Hepatocyte (in vitro differentiated cells): ENCODE results near the gene IGSF5. TPM values are rescaled to one million over a fixed set of nuclear protein-coding genes. Genes with fewer than 3 reads are reported as not detected.
"Not testable (repeated sequence)": the region's sequence is repeated elsewhere in the genome, so short reads cannot be mapped to it uniquely, and the experiment has no call there.

Experiments used
- DNase-seq: peaks from one replicate; pipeline ENCODE4 v3.0.0-alpha.2; 2016; ENCODE audit warnings: low spot score
- H2AFZ ChIP-seq: fragments of 200-600 bp; sonication (generic); 2 replicates; pipeline ENCODE4 v1.6.0; 2016; ENCODE audit warnings: antibody characterized with exemption, mild to moderate bottlenecking
- H3K27ac ChIP-seq: fragments of 200-600 bp; sonication (generic); 2 replicates; pipeline ENCODE4 v1.5.1; 2016; ENCODE audit warnings: mild to moderate bottlenecking
- H3K27me3 ChIP-seq: fragments of 200-600 bp; sonication (generic); 2 replicates; pipeline ENCODE4 v1.6.1; 2016
- H3K36me3 ChIP-seq: fragments of 200-600 bp; sonication (generic); replicated peaks from 2 replicates; pipeline ENCODE4 v1.5.1; 2016; ENCODE audit warnings: low read depth; ENCODE audit not compliant: insufficient read depth
- H3K4me1 ChIP-seq: fragments of 200-600 bp; sonication (generic); 2 replicates; pipeline ENCODE4 v1.5.1; 2016; ENCODE audit warnings: mild to moderate bottlenecking, moderate library complexity; ENCODE audit not compliant: insufficient read depth
- H3K4me2 ChIP-seq: fragments of 200-600 bp; sonication (generic); 2 replicates; pipeline ENCODE4 v1.6.0; 2016
- H3K4me3 ChIP-seq: fragments of 200-600 bp; sonication (generic); 2 replicates; pipeline ENCODE4 v1.5.1; 2016; ENCODE audit warnings: mild to moderate bottlenecking
- H3K79me2 ChIP-seq: fragments of 200-600 bp; sonication (generic); 2 replicates; pipeline ENCODE4 v1.6.0; 2017; ENCODE audit warnings: mild to moderate bottlenecking
- H3K9me2 ChIP-seq: fragments of 200-600 bp; sonication (generic); replicated peaks from 2 replicates; pipeline ENCODE4 v1.6.0; 2017; ENCODE audit warnings: mild to moderate bottlenecking; ENCODE audit not compliant: insufficient read depth
- H3K9me3 ChIP-seq: fragments of 200-600 bp; sonication (generic); 2 replicates; pipeline ENCODE4 v1.5.1; 2016; ENCODE audit warnings: low read depth, mild to moderate bottlenecking
- H4K20me1 ChIP-seq: fragments of 200-600 bp; sonication (generic); 2 replicates; pipeline ENCODE4 v1.6.0; 2016; ENCODE audit warnings: mild to moderate bottlenecking; ENCODE audit not compliant: insufficient read depth, poor library complexity, severe bottlenecking
- EZH2 ChIP-seq: fragments of 200-600 bp; sonication (generic); IDR thresholded peaks from 2 replicates; pipeline ENCODE4 v1.6.1; 2016; ENCODE audit warnings: antibody characterized with exemption, mild to moderate bottlenecking, borderline replicate concordance
- EZH2phosphoT487 ChIP-seq: fragments of 200-600 bp; sonication (generic); IDR thresholded peaks from one replicate; pipeline ENCODE4 v1.6.1; 2018; ENCODE audit warnings: antibody characterized with exemption, mild to moderate bottlenecking, low read depth, moderate library complexity; ENCODE audit not compliant: unreplicated experiment, severe bottlenecking
- WGBS: methylation state at CpG from one replicate; pipeline ENCODE4 v1.1.6; 2016; ENCODE audit warnings: low lambda C conversion rate; ENCODE audit errors: missing lambda C conversion rate; 5-methylcytosine and 5-hydroxymethylcytosine counted together
- polyA plus RNA-seq: library from polyadenylated mRNA; unstranded; fragments of >200 nt; fragmentation: Nextera tagmentation; extraction: Ambion mirVana; gene quantifications from 2 replicates; pipeline ENCODE4 v1.2.1, GENCODE V29; 2016
- total RNA-seq: library from RNA; depleted of rRNA; stranded (reverse); fragments of >200 nt; gene quantifications from 2 replicates; pipeline ENCODE4 v1.2.3, GENCODE V29; 2014
- TF ChIP-seq, protein P1 (sequence below): fragments of 200-600 bp; sonication (generic); IDR thresholded peaks from 2 replicates; pipeline ENCODE4 v1.5.1; 2016; ENCODE audit warnings: antibody characterized with exemption, mild to moderate bottlenecking; ENCODE audit not compliant: poor library complexity

Gene IGSF5
- 0.10 and 0.56 TPM in 2 replicates for total RNA-seq
- 0.86 TPM in 1 of 2 replicates, not detected in the other for polyA plus RNA-seq

DNA sequence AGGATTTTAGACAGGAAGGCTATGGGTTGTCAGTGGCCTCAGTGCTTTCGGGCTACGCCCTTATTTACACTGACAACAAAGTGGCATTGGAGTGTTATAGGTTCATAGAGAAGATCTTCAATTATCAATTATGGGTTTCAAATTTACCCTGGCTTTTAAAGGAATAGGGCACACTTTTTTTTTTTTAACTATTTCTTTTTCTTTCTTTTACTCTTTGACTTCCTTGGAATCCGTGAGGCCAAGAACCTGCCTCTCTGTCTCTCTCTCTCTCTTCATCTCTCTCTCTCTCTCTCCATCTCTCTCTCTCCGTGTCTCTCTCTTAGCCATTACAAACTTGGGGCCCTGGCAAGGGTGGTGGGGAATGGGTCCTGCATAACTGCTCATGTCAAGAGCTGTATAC, at the start of gene IGSF5:
TSS of gene IGSF5 (plus strand) at position 301 of the 400 bp plus-strand sequence. CDS start 327 bp downstream, outside the sequence.
- not testable (repeated sequence) for H3K27me3 ChIP-seq, H3K4me3 ChIP-seq, H3K9me2 ChIP-seq, H3K4me1 ChIP-seq, H3K36me3 ChIP-seq, H3K79me2 ChIP-seq, H4K20me1 ChIP-seq, H3K27ac ChIP-seq, H3K4me2 ChIP-seq, DNase-seq, H2AFZ ChIP-seq, H3K9me3 ChIP-seq
- 86% methylated on average over 4 of the region's 4 CpGs for WGBS

DNA sequence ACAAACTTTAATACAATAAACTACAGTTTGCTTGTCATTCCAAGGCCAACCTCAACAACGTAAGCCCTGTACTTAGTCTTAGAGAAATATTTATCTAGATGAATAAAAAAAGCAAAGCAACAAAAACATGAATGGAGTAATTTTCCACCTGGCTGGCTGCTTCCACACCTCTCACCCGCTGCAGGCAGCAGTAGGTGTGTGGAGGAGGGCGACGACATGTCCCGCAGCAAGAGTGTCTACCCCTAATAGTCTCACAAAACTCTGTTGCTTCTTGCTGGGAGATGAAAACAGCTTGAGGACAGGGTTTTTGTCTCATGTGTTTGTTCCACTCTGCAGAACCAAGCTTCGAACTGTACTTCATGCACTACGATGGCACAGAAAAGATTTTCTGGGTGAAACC, 48.8 kb upstream of the IGSF5 start:
- DNase-seq = no peak
- no peaks in the 10 kb centered on the region for H3K4me1 ChIP-seq
- no peak for TF ChIP-seq EZH2phosphoT487
- TF ChIP-seq, protein P1, sequence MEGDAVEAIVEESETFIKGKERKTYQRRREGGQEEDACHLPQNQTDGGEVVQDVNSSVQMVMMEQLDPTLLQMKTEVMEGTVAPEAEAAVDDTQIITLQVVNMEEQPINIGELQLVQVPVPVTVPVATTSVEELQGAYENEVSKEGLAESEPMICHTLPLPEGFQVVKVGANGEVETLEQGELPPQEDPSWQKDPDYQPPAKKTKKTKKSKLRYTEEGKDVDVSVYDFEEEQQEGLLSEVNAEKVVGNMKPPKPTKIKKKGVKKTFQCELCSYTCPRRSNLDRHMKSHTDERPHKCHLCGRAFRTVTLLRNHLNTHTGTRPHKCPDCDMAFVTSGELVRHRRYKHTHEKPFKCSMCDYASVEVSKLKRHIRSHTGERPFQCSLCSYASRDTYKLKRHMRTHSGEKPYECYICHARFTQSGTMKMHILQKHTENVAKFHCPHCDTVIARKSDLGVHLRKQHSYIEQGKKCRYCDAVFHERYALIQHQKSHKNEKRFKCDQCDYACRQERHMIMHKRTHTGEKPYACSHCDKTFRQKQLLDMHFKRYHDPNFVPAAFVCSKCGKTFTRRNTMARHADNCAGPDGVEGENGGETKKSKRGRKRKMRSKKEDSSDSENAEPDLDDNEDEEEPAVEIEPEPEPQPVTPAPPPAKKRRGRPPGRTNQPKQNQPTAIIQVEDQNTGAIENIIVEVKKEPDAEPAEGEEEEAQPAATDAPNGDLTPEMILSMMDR = no peak
- no peak for TF ChIP-seq EZH2
- H4K20me1 ChIP-seq = no peaks in the 10 kb centered on the region
- no peaks in the 10 kb centered on the region for H3K79me2 ChIP-seq
- 93% methylated on average over 7 of the region's 7 CpGs for WGBS
- H3K27me3 ChIP-seq = no peaks in the 10 kb centered on the region
- no peak overlapping the region for H3K4me2 ChIP-seq
- no peaks in the 10 kb centered on the region for H3K36me3 ChIP-seq
- H3K4me3 ChIP-seq = no peak overlapping the region
- no peaks in the 10 kb centered on the region for H3K9me3 ChIP-seq
- H3K27ac ChIP-seq = no peak overlapping the region
- no peak overlapping the region for H2AFZ ChIP-seq
- H3K9me2 ChIP-seq = no peaks in the 10 kb centered on the region

DNA sequence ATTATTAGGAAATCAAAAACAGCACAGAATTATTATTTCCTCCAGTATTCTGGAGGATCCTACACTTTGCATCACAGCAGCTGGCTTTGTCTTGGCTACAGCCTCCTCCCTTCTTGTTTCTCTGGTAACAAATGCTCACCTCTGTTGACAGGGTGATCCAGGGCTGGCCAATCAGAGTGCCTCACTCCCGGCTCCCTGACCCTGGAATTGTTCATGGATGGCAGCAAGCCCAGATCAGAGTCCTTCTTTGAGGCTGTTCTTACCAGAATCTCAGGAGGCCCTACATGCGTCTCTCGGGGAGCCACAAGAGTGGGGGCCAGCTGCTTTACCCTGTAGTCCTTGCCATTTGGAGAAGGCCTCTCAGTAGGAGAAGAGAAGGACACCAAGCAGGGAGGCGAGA, 48.4 kb upstream of the IGSF5 start:
- WGBS = 87% methylated on average over 4 of the region's 4 CpGs
- no peak for DNase-seq
- no peaks in the 10 kb centered on the region for H3K36me3 ChIP-seq

DNA sequence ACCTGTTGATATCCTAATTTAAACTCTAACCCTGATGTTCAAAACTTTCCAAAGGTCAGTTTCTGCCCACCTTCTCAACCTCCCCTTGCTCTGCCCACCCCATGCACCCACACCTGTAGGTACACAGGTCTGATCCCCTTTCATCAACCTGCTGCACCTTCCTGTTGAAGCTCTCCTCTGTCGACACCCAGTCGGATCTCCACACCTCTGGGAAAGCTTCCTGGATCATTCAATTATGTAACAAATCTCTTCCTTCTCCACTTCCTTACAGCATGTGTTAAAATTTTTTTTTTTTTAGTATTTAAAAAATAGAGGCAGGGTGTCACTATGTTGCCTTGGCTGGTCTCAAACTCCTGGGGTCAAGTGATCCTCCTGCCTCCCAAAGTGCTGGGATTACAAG, 44.7 kb upstream of the IGSF5 start:
- no peaks in the 10 kb centered on the region for H4K20me1 ChIP-seq
- no peak overlapping the region for H3K27ac ChIP-seq
- no peak overlapping the region for H3K4me2 ChIP-seq
- H3K27me3 ChIP-seq = no peaks in the 10 kb centered on the region
- H2AFZ ChIP-seq = no peak overlapping the region
- TF ChIP-seq EZH2phosphoT487 = no peak
- TF ChIP-seq, protein P1 = no peak
- no peak for TF ChIP-seq EZH2
- WGBS = 94% methylated on average over 2 of the region's 2 CpGs
- no peaks in the 10 kb centered on the region for H3K36me3 ChIP-seq
- H3K4me3 ChIP-seq = no peak overlapping the region
- no peaks in the 10 kb centered on the region for H3K9me3 ChIP-seq
- DNase-seq = no peak
- H3K9me2 ChIP-seq = no peaks in the 10 kb centered on the region
- H3K79me2 ChIP-seq = no peaks in the 10 kb centered on the region
- no peaks in the 10 kb centered on the region for H3K4me1 ChIP-seq

More for the DNA sequence above, 48.4 kb upstream of the IGSF5 start:
- Histone ChIP-seq H3K4me3 (no peak overlapping the region), H4K20me1 (no peaks in the 10 kb centered on the region), H3K9me2 (no peaks in the 10 kb centered on the region), H2AFZ (no peak overlapping the region), H3K9me3 (no peaks in the 10 kb centered on the region), H3K79me2 (no peaks in the 10 kb centered on the region), H3K27ac (no peak overlapping the region), H3K27me3 (no peaks in the 10 kb centered on the region), H3K4me1 (no peaks in the 10 kb centered on the region), H3K4me2 (no peak overlapping the region)
- TF ChIP-seq EZH2 (no peak), EZH2phosphoT487 (no peak)
- TF ChIP-seq, protein P1 = no peak
